HEK293T (cell line): ENCODE data around the gene KRT10.
A peak's percentile ranks its signal among the peaks of the same experiment; 100 is the strongest.
"Not testable (repeated sequence)": the region's sequence is repeated elsewhere in the genome, so short reads cannot be mapped to it uniquely, and the experiment has no call there.

Experiments
- CTCF ChIA-PET: fragments of 350-600 bp; formaldehyde crosslinking; extraction: SDS; loops from one replicate; lab custom pipeline; 2021; ENCODE audit warnings: antibody characterized with exemption, inconsistent platforms; lab: Yijun Ruan, JAX
- POLR2A ChIA-PET: fragments of 350-600 bp; formaldehyde crosslinking; extraction: SDS; loops from one replicate; lab custom pipeline; 2020; ENCODE audit warnings: antibody characterized with exemption, inconsistent platforms; lab: Yijun Ruan, JAX
- DNase-seq: peaks from one replicate; pipeline ENCODE4 v3.0.0; 2012; ENCODE audit warnings: mixed read lengths; ENCODE audit errors: extremely low spot score
- ARNT ChIP-seq: fragments of 450-650 bp; IDR thresholded peaks from 2 replicates; pipeline ENCODE4 v1.6.1; 2017; ENCODE audit warnings: mild to moderate bottlenecking
- BHLHE40 ChIP-seq: fragments of 450-650 bp; IDR thresholded peaks from 2 replicates; pipeline ENCODE4 v1.6.1; 2016; ENCODE audit warnings: mild to moderate bottlenecking, moderate library complexity, borderline replicate concordance
- CTBP1 ChIP-seq: fragments of 450-650 bp; IDR thresholded peaks from 2 replicates; pipeline ENCODE4 v1.6.1; 2016; ENCODE audit warnings: borderline replicate concordance
- ELF4 ChIP-seq: fragments of 450-650 bp; IDR thresholded peaks from 2 replicates; pipeline ENCODE4 v1.6.1; 2017; ENCODE audit warnings: antibody characterized with exemption
- FOXA1 ChIP-seq: fragments of 450-650 bp; IDR thresholded peaks from 2 replicates; pipeline ENCODE4 v1.6.1; 2016; ENCODE audit warnings: mild to moderate bottlenecking
- FOXK2 ChIP-seq: fragments of 450-650 bp; IDR thresholded peaks from 2 replicates; pipeline ENCODE4 v1.6.1; 2016; ENCODE audit warnings: mild to moderate bottlenecking
- FOXM1 ChIP-seq: fragments of 450-650 bp; IDR thresholded peaks from 2 replicates; pipeline ENCODE4 v1.6.1; 2017; ENCODE audit warnings: mild to moderate bottlenecking, borderline replicate concordance
- HDGF ChIP-seq: fragments of 450-650 bp; IDR thresholded peaks from 2 replicates; pipeline ENCODE4 v1.6.1; 2017; ENCODE audit warnings: antibody characterized with exemption, borderline replicate concordance
- L3MBTL2 ChIP-seq: fragments of 450-650 bp; conservative IDR thresholded peaks from 2 replicates; pipeline ENCODE4 v1.6.1; 2016; ENCODE audit warnings: mild to moderate bottlenecking
- LEF1 ChIP-seq: fragments of 450-650 bp; IDR thresholded peaks from 2 replicates; pipeline ENCODE4 v1.6.1; 2017; ENCODE audit warnings: mild to moderate bottlenecking, borderline replicate concordance
- NFRKB ChIP-seq: fragments of 450-650 bp; IDR thresholded peaks from 2 replicates; pipeline ENCODE4 v1.6.1; 2016; ENCODE audit warnings: mild to moderate bottlenecking, moderate library complexity
- PKNOX1 ChIP-seq: fragments of 450-650 bp; IDR thresholded peaks from 2 replicates; pipeline ENCODE4 v1.6.1; 2016
- SP1 ChIP-seq: fragments of 450-650 bp; IDR thresholded peaks from 2 replicates; pipeline ENCODE4 v1.6.1; 2017
- SUZ12 ChIP-seq: fragments of 450-650 bp; IDR thresholded peaks from 2 replicates; pipeline ENCODE4 v1.6.1; 2016; ENCODE audit warnings: mild to moderate bottlenecking
- TARDBP ChIP-seq: fragments of 450-650 bp; IDR thresholded peaks from 2 replicates; pipeline ENCODE4 v1.6.1; 2016
- ZNF384 ChIP-seq: fragments of 450-650 bp; IDR thresholded peaks from 2 replicates; pipeline ENCODE4 v1.6.1; 2016

The KRT10 gene

GRCh38 chr17:40862985-40863733 is 40.7 kb upstream of the KRT10 start:
- ChIA-PET CTCF (interaction anchor here (1.1 kb wide), 1 partner anchor 686 kb away, joined by 3 read pairs; no protein-coding TSS in a partner anchor), POLR2A (no interaction called here)
- no peak for TF ChIP-seq ZNF384
- TF ChIP-seq ARNT = no peak
- TF ChIP-seq CTBP1 = no peak
- TF ChIP-seq FOXK2 = no peak
- no peak for TF ChIP-seq SP1
- no peak for DNase-seq

GRCh38 chr17:40859536-40859935 is 37.1 kb upstream of the KRT10 start:
- ChIA-PET CTCF (interaction anchor here (0.6 to 1.0 kb wide), 2 partner anchors 9 to 808 kb away, joined by 3 read pairs; no protein-coding TSS in a partner anchor), POLR2A (interaction anchor here (0.9 kb wide), 1 partner anchor 41 kb away, joined by 3 read pairs; no protein-coding TSS in a partner anchor)
- DNase-seq = no peak
- TF ChIP-seq ZNF384 (no peak), ARNT (no peak), TARDBP (no peak), SP1 (no peak), FOXA1 (no peak), CTBP1 (no peak), FOXK2 (no peak), ELF4 (no peak), BHLHE40 (no peak), HDGF (no peak), LEF1 (no peak), NFRKB (no peak), FOXM1 (no peak), SUZ12 (no peak), PKNOX1 (no peak), L3MBTL2 (no peak)

- POLR2A ChIA-PET = not testable (repeated sequence)
- CTCF ChIA-PET = interaction anchor here (0.6 to 1.0 kb wide), 2 partner anchors 10 to 808 kb away, joined by 3 read pairs; no protein-coding TSS in a partner anchor
Measured at GRCh38 chr17:40858667-40859066, 36.3 kb upstream of the KRT10 start.

GRCh38 chr17:40857535-40857934 is 35.1 kb upstream of the KRT10 start:
- DNase-seq = no peak
- ChIA-PET POLR2A (interaction anchor here (2.5 kb wide), 1 partner anchor 39 kb away, joined by 10 read pairs; no protein-coding TSS in a partner anchor), CTCF (interaction anchor here (0.6 to 1.3 kb wide), 3 partner anchors 16 to 465 kb away, joined by 3 to 5 read pairs (median 3); partner anchors contain the start of gene KRT20)
- TF ChIP-seq CTBP1 (no peak), L3MBTL2 (no peak), SUZ12 (no peak), FOXK2 (no peak), FOXA1 (no peak), ELF4 (no peak), PKNOX1 (no peak), TARDBP (no peak), SP1 (no peak), LEF1 (no peak), BHLHE40 (no peak)

More at GRCh38 chr17:40858667-40859066, 36.3 kb upstream of the KRT10 start:
- not testable (repeated sequence) for DNase-seq

- no peak for DNase-seq
- TF ChIP-seq FOXK2 (no peak), PKNOX1 (peak; percentile 32; the same call in 1 of the 2 replicates)
- ChIA-PET CTCF (interaction anchor here (1.0 kb wide), 1 partner anchor 468 kb away, joined by 3 read pairs; no protein-coding TSS in a partner anchor), POLR2A (no interaction called here)
Measured at GRCh38 chr17:40854175-40854814, 31.9 kb upstream of the KRT10 start.

- POLR2A ChIA-PET = interaction anchor here (0.9 to 1.0 kb wide), 2 partner anchors 33 to 34 kb away, joined by 3 to 4 read pairs; no protein-coding TSS in a partner anchor
- CTCF ChIA-PET = interaction anchor here (0.5 to 0.7 kb wide), 2 partner anchors 43 to 79 kb away, joined by 3 read pairs; no protein-coding TSS in a partner anchor
- DNase-seq = no peak
- no peak for TF ChIP-seq FOXM1
- no peak for TF ChIP-seq ARNT
- no peak for TF ChIP-seq HDGF
- no peak for TF ChIP-seq FOXK2
- no peak for TF ChIP-seq ZNF384
- no peak for TF ChIP-seq SUZ12
- TF ChIP-seq BHLHE40 = no peak
- no peak for TF ChIP-seq ELF4
Measured at GRCh38 chr17:40852364-40852763, 29.9 kb upstream of the KRT10 start.
